H9 (cell line): ENCODE results near the gene SLC22A31. TPM values are rescaled to one million over a fixed set of nuclear protein-coding genes. Genes with fewer than 3 reads are reported as not detected.

ENCODE experiments used
- DNase-seq: peaks from one replicate; pipeline ENCODE4 v3.0.0-alpha.2; 2017
- H2AFZ ChIP-seq: one replicate; pipeline ENCODE4 v1.6.1; 2013; ENCODE audit warnings: mild to moderate bottlenecking, low read length, control low read depth, moderate library complexity
- H2AK5ac ChIP-seq: 2 replicates; pipeline ENCODE4 v1.6.1; 2013; ENCODE audit warnings: low read length, control low read depth, mixed read lengths; ENCODE audit not compliant: insufficient read length
- H2BK120ac ChIP-seq: one replicate; pipeline ENCODE4 v1.6.1; 2013; ENCODE audit warnings: low read depth, mild to moderate bottlenecking, low read length, control low read depth, inconsistent platforms; ENCODE audit not compliant: poor library complexity, severe bottlenecking
- H2BK12ac ChIP-seq: 2 replicates; pipeline ENCODE4 v1.6.1; 2013; ENCODE audit warnings: low read length, control low read depth, mixed read lengths, low read depth; ENCODE audit not compliant: insufficient read length
- H2BK15ac ChIP-seq: 2 replicates; pipeline ENCODE4 v1.6.1; 2013; ENCODE audit warnings: low read depth, low read length, control low read depth
- H2BK20ac ChIP-seq: one replicate; pipeline ENCODE4 v1.6.1; 2013; ENCODE audit warnings: low read depth, mild to moderate bottlenecking, low read length, control low read depth, inconsistent platforms; ENCODE audit not compliant: poor library complexity, severe bottlenecking
- H2BK5ac ChIP-seq: 2 replicates; pipeline ENCODE4 v1.6.1; 2013; ENCODE audit warnings: low read length, control low read depth, mixed read lengths; ENCODE audit not compliant: insufficient read length
- H3K14ac ChIP-seq: 2 replicates; pipeline ENCODE4 v1.6.1; 2013; ENCODE audit warnings: low read length, control low read depth; ENCODE audit not compliant: insufficient read depth
- H3K18ac ChIP-seq: 2 replicates; pipeline ENCODE4 v1.6.1; 2013; ENCODE audit warnings: low read depth, mild to moderate bottlenecking, mixed read lengths, low read length, control low read depth; ENCODE audit not compliant: insufficient read length
- H3K23ac ChIP-seq: 2 replicates; pipeline ENCODE4 v1.6.1; 2013; ENCODE audit warnings: low read length, control low read depth, mixed read lengths, low read depth; ENCODE audit not compliant: insufficient read length
- H3K23me2 ChIP-seq: 2 replicates; pipeline ENCODE4 v1.6.1; 2013; ENCODE audit warnings: low read depth, mild to moderate bottlenecking, mixed read lengths, low read length, control low read depth; ENCODE audit not compliant: insufficient read length, poor library complexity, severe bottlenecking
- H3K27ac ChIP-seq: 2 replicates; pipeline ENCODE4 v1.5.1; 2013; ENCODE audit warnings: low read length, control low read depth, mixed read lengths, low read depth; ENCODE audit not compliant: insufficient read length
- H3K27me3 ChIP-seq: 2 replicates; pipeline ENCODE4 v1.6.1; 2013; ENCODE audit warnings: low read length, control low read depth, inconsistent platforms; ENCODE audit not compliant: insufficient read depth
- H3K4ac ChIP-seq: 2 replicates; pipeline ENCODE4 v1.6.1; 2013; ENCODE audit warnings: low read depth, mild to moderate bottlenecking, control low read depth, inconsistent platforms, low read length, moderate library complexity
- H3K4me1 ChIP-seq: 2 replicates; pipeline ENCODE4 v1.6.1; 2013; ENCODE audit warnings: low read length, control low read depth, inconsistent platforms; ENCODE audit not compliant: insufficient read depth
- H3K4me2 ChIP-seq: 2 replicates; pipeline ENCODE4 v1.6.1; 2013; ENCODE audit warnings: low read length, control low read depth, mixed read lengths; ENCODE audit not compliant: insufficient read length, insufficient read depth
- H3K56ac ChIP-seq: 2 replicates; pipeline ENCODE4 v1.6.1; 2013; ENCODE audit warnings: low read depth, mild to moderate bottlenecking, mixed read lengths, low read length, control low read depth; ENCODE audit not compliant: insufficient read length
- H3K79me1 ChIP-seq: 2 replicates; pipeline ENCODE4 v1.6.1; 2013; ENCODE audit warnings: low read depth, mild to moderate bottlenecking, moderate library complexity, low read length, control low read depth, inconsistent platforms; ENCODE audit not compliant: insufficient read depth, poor library complexity, severe bottlenecking
- H3K79me2 ChIP-seq: 2 replicates; pipeline ENCODE4 v1.6.1; 2013; ENCODE audit warnings: low read length, control low read depth, inconsistent platforms; ENCODE audit not compliant: insufficient read depth
- H3K9ac ChIP-seq: 2 replicates; pipeline ENCODE4 v1.6.1; 2013; ENCODE audit warnings: low read length, control low read depth, mixed read lengths; ENCODE audit not compliant: insufficient read length; ENCODE audit errors: extremely low read depth
- H3K9me3 ChIP-seq: one replicate; pipeline ENCODE4 v1.6.1; 2013; ENCODE audit warnings: low read depth, low read length, inconsistent platforms; ENCODE audit not compliant: control insufficient read depth
- H3T11ph ChIP-seq: one replicate; pipeline ENCODE4 v1.6.1; 2013; ENCODE audit warnings: mild to moderate bottlenecking, low read length, control low read depth, inconsistent platforms
- H4K20me1 ChIP-seq: one replicate; pipeline ENCODE4 v1.6.1; 2013; ENCODE audit not compliant: control insufficient read depth, insufficient read length, insufficient read depth
- H4K5ac ChIP-seq: 2 replicates; pipeline ENCODE4 v1.6.1; 2013; ENCODE audit warnings: low read depth, mild to moderate bottlenecking, mixed read lengths, low read length, control low read depth; ENCODE audit not compliant: insufficient read length
- H4K8ac ChIP-seq: replicated peaks from 2 replicates; pipeline ENCODE4 v1.6.1; 2013; ENCODE audit warnings: low read length, control low read depth, mixed read lengths, low read depth; ENCODE audit not compliant: insufficient read length
- H4K91ac ChIP-seq: 2 replicates; pipeline ENCODE4 v1.6.1; 2013; ENCODE audit warnings: low read depth, mild to moderate bottlenecking, moderate library complexity, mixed read lengths, low read length, control low read depth; ENCODE audit not compliant: insufficient read length
- H3K27ac Mint-ChIP-seq, 3 experiments: 2 replicates in 2 of 3; 3 replicates in 1 of 3; pipeline ENCODE4 v1.8.0; 2020 to 2021; ENCODE audit warnings: mixed read lengths in 3 of 3, mild to moderate bottlenecking in 1 of 3, moderate library complexity in 1 of 3
- H3K27me3 Mint-ChIP-seq: 2 replicates; pipeline ENCODE4 v1.8.0; 2021; ENCODE audit warnings: low read depth, mild to moderate bottlenecking, moderate library complexity, mixed read lengths
- H3K36me3 Mint-ChIP-seq, 3 experiments: 2 replicates in 2 of 3; 3 replicates in 1 of 3; pipeline ENCODE4 v1.8.0; 2020 to 2021; ENCODE audit warnings: low read depth in 3 of 3, mixed read lengths in 3 of 3; ENCODE audit not compliant: insufficient read depth in 1 of 3
- H3K4me1 Mint-ChIP-seq, 2 experiments: 2 replicates each; pipeline ENCODE4 v1.8.0; 2020; ENCODE audit warnings: mixed read lengths in 2 of 2
- H3K4me3 Mint-ChIP-seq, 2 experiments: 2 replicates in 1 of 2; 3 replicates in 1 of 2; pipeline ENCODE4 v1.8.0; 2020 to 2021; ENCODE audit warnings: mild to moderate bottlenecking in 2 of 2, mixed read lengths in 2 of 2, moderate library complexity in 1 of 2
- H3K9me3 Mint-ChIP-seq, 2 experiments: 2 replicates in 1 of 2; 3 replicates in 1 of 2; pipeline ENCODE4 v1.8.0; 2020; ENCODE audit warnings: mild to moderate bottlenecking in 2 of 2, mixed read lengths in 2 of 2, moderate library complexity in 1 of 2
- CTCF ChIP-seq: fragments of 200-600 bp; sonication (generic); conservative IDR thresholded peaks from 3 replicates; pipeline ENCODE4 v1.8.0; 2021; ENCODE audit warnings: antibody characterized with exemption, mild to moderate bottlenecking
- WGBS: extraction: QIAGEN DNeasy Blood & Tissue Kit; methylation state at CpG from one replicate; pipeline ENCODE4 v1.1.7; 2013; ENCODE audit warnings: missing lambda C conversion rate, low lambda C conversion rate, mixed read lengths; ENCODE audit not compliant: insufficient read length; ENCODE audit errors: extremely low coverage; 5-methylcytosine and 5-hydroxymethylcytosine counted together
- total RNA-seq: library from RNA; stranded (reverse); gene quantifications from 2 replicates; pipeline ENCODE4 v1.2.1, GENCODE V29; 2021

Gene SLC22A31
- total RNA-seq, 1 experiment from 2014 or later: 7.7 TPM

- no peak overlapping the region for H2AK5ac ChIP-seq
- no peak overlapping the region for H3K9ac ChIP-seq
- WGBS: no CpG with 5 or more reads among the region's 28 CpGs
- no peak for DNase-seq
- no peak overlapping the region for H3K56ac ChIP-seq
- H3K27me3 ChIP-seq: peaks cover 7% of the 10 kb centered on the region; the same call in 1 of the 2 replicates
- no peak overlapping the region for H4K91ac ChIP-seq
- H2BK5ac ChIP-seq: no peak overlapping the region
- H2BK12ac ChIP-seq: no peak overlapping the region
- no peak overlapping the region for H3K4me3 Mint-ChIP-seq
- no peak overlapping the region for H3T11ph ChIP-seq
- no peak overlapping the region for H3K27ac Mint-ChIP-seq
- H3K14ac ChIP-seq: no peak overlapping the region; the same call in 1 of the 2 replicates
- H2AFZ ChIP-seq: no peak overlapping the region
- no peak overlapping the region for H2BK15ac ChIP-seq
- H3K9me3 Mint-ChIP-seq: peaks cover 5 to 6% of the 10 kb centered on the region in 2 experiments; a peak in 2 of 5 replicates
- H2BK120ac ChIP-seq: no peak overlapping the region
- no peak overlapping the region for H3K23ac ChIP-seq
- TF ChIP-seq CTCF: no peak
- no peaks in the 10 kb centered on the region for H3K79me2 ChIP-seq
- H4K20me1 ChIP-seq: no peaks in the 10 kb centered on the region
- no peak overlapping the region for H3K18ac ChIP-seq
- H3K36me3 Mint-ChIP-seq: no peaks in the 10 kb centered on the region; a peak in 1 of 7 replicates
- H3K23me2 ChIP-seq: peaks cover 8% of the 10 kb centered on the region
- no peaks in the 10 kb centered on the region for H3K9me3 ChIP-seq
- H3K4me1 ChIP-seq: no peaks in the 10 kb centered on the region
- peaks cover 6 to 11% of the 10 kb centered on the region in 2 experiments; a peak in 2 of 4 replicates for H3K4me1 Mint-ChIP-seq
- no peak overlapping the region for H3K4me2 ChIP-seq
- H2BK20ac ChIP-seq: no peak overlapping the region
- no peaks in the 10 kb centered on the region for H3K79me1 ChIP-seq
- no peak overlapping the region for H4K5ac ChIP-seq
- H3K27ac ChIP-seq: no peak overlapping the region
- no peak overlapping the region for H4K8ac ChIP-seq
- peaks cover 46% of the 10 kb centered on the region for H3K27me3 Mint-ChIP-seq
- H3K4ac ChIP-seq: no peak overlapping the region
Observed at GRCh38 chr16:89198417-89199240, 1.7 kb downstream of the SLC22A31 start.
